GM12878 (cell line): ENCODE measurements around the gene C4B. TPM values are rescaled to one million over a fixed set of nuclear protein-coding genes. Genes with fewer than 3 reads are reported as not detected.

Source experiments
- CBFB ChIP-seq: IDR thresholded peaks from 2 replicates; pipeline ENCODE4 v1.6.1; 2016; ENCODE audit warnings: antibody characterized with exemption, low read depth
- CREM ChIP-seq: IDR thresholded peaks from 2 replicates; pipeline ENCODE4 v1.6.1; 2014; ENCODE audit warnings: antibody characterized with exemption, low read depth
- ESRRA ChIP-seq: IDR thresholded peaks from 2 replicates; pipeline ENCODE4 v1.6.1; 2012; ENCODE audit warnings: mild to moderate bottlenecking, low read length, improper control_type of control experiment
- EZH2 ChIP-seq: IDR thresholded peaks from 2 replicates; pipeline ENCODE4 v1.6.1; 2012; ENCODE audit warnings: low read depth, mild to moderate bottlenecking, control low read depth, inconsistent platforms, low read length, borderline replicate concordance; ENCODE audit not compliant: control insufficient read depth
- IKZF2 ChIP-seq, 2 experiments: fragments of 450-650 bp; IDR thresholded peaks; 2 replicates each; pipeline ENCODE4 v1.6.1; 2017; ENCODE audit warnings: mild to moderate bottlenecking in 2 of 2, moderate library complexity in 2 of 2
- KAT2A ChIP-seq: conservative IDR thresholded peaks from 2 replicates; pipeline ENCODE4 v1.6.1; 2011; ENCODE audit warnings: low read depth, low read length; ENCODE audit not compliant: control insufficient read depth
- MTA3 ChIP-seq: IDR thresholded peaks from 2 replicates; pipeline ENCODE4 v1.6.1; 2012; ENCODE audit warnings: low read length, inconsistent platforms, borderline replicate concordance
- NBN ChIP-seq: fragments of 450-650 bp; IDR thresholded peaks from 2 replicates; pipeline ENCODE4 v1.6.1; 2016
- POLR2AphosphoS2 ChIP-seq: IDR thresholded peaks from 2 replicates; pipeline ENCODE4 v1.6.1; 2011; ENCODE audit warnings: low read depth, mild to moderate bottlenecking, low read length, improper control_type of control experiment, moderate library complexity
- SMARCA5 ChIP-seq: fragments of 450-650 bp; IDR thresholded peaks from 2 replicates; pipeline ENCODE4 v1.6.1; 2017; ENCODE audit warnings: mild to moderate bottlenecking
- YY1 ChIP-seq: IDR thresholded peaks from 2 replicates; pipeline ENCODE4 v1.6.1; 2011; ENCODE audit warnings: low read depth, mild to moderate bottlenecking, low read length
- polyA plus RNA-seq, 11 experiments: library from polyadenylated mRNA; depleted of rRNA in 4 of 11; unstranded in 6 of 11; stranded (reverse) in 5 of 11; fragments of >200 nt; fragmentation: Nextera tagmentation in 4 of 11; fragmentation: Illumina TruSeq in 1 of 11; extraction: Ambion mirVana in 4 of 11; extraction: Trizol in 1 of 11; gene quantifications; 1 replicate in 1 of 11; 2 replicates in 10 of 11; pipeline versions ENCODE4 v1.2.1 to v1.2.3, GENCODE V29; 2011 to 2016; ENCODE audit warnings: inconsistent platforms in 2 of 11, missing spikeins in 2 of 11, low read depth in 1 of 11
- total RNA-seq, 4 experiments: library from RNA; depleted of rRNA in 3 of 4; stranded (reverse); fragments of >200 nt in 3 of 4; fragmentation: Illumina TruSeq in 1 of 4; extraction: Trizol in 1 of 4; gene quantifications; 2 replicates each; pipeline versions ENCODE4 v1.2.1 to v1.2.3, GENCODE V29; 2013 to 2021
- TF ChIP-seq, protein P1 (sequence below): fragments of 450-650 bp; IDR thresholded peaks from 2 replicates; pipeline ENCODE4 v1.6.1; 2016; ENCODE audit warnings: mild to moderate bottlenecking, moderate library complexity, borderline replicate concordance
- TF ChIP-seq, protein P2 (sequence below): fragments of 450-650 bp; IDR thresholded peaks from 2 replicates; pipeline ENCODE4 v1.6.1; 2017; ENCODE audit warnings: mild to moderate bottlenecking, moderate library complexity
- TF ChIP-seq, protein P3 (sequence below): fragments of 150-350 bp; IDR thresholded peaks from 2 replicates; pipeline ENCODE4 v1.6.1; 2014; ENCODE audit warnings: mild to moderate bottlenecking, low read depth, low read length
- TF ChIP-seq, protein P4 (sequence below): IDR thresholded peaks from 2 replicates; pipeline ENCODE4 v1.6.1; 2011; ENCODE audit warnings: low read depth, mild to moderate bottlenecking, low read length, moderate library complexity, borderline replicate concordance; ENCODE audit errors: extremely low read depth
- TF ChIP-seq, protein P5 (sequence below): IDR thresholded peaks from 2 replicates; pipeline ENCODE4 v1.6.1; 2011; ENCODE audit warnings: borderline replicate concordance, low read depth, mild to moderate bottlenecking, moderate library complexity, mixed read lengths, low read length; ENCODE audit not compliant: insufficient read depth; ENCODE audit errors: extremely low read length
- TF ChIP-seq, protein P6 (sequence below): fragments of 450-650 bp; IDR thresholded peaks from 2 replicates; pipeline ENCODE4 v1.6.1; 2016; ENCODE audit warnings: mild to moderate bottlenecking

C4B gene
- total and polyA plus RNA-seq, 10 of the 15 experiments (the other 5 are each of a cell fraction or from before 2014, with no cell fraction given): 0.13 to 5.6 (median 1.7) TPM; not detected in 1

DNA sequence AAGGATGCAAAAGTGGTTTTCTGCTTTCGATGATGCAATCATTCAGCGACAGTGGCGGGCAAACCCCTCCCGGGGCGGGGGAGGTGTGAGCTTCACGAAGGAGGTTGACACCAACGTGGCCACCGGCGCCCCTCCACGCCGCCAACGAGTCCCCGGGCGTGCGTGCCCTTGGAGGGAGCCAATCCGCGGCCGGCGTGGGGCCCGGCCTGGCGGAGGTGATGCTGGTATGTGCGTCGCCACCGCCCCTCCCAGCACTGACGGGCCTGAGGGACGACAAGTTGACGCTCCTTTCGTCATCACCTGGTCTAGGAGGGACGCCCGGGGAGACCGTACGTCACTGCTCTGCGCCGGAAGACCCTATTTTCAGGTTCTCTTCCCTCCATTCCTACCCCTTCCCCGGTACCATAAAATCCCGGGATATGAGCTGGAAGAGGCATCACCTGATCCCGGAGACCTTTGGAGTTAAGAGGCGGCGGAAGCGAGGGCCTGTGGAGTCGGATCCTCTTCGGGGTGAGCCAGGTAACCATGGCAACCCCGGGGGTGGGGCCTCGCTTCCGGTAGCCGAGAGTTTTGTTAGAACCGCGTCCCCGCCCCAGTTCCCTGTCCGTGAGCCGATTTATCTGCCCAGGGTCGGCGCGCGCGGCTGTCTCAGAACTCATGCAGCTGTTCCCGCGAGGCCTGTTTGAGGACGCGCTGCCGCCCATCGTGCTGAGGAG, 42.4 kb upstream of the C4B start, which contains the start of gene DXO (continued):
- TF ChIP-seq, protein P1, sequence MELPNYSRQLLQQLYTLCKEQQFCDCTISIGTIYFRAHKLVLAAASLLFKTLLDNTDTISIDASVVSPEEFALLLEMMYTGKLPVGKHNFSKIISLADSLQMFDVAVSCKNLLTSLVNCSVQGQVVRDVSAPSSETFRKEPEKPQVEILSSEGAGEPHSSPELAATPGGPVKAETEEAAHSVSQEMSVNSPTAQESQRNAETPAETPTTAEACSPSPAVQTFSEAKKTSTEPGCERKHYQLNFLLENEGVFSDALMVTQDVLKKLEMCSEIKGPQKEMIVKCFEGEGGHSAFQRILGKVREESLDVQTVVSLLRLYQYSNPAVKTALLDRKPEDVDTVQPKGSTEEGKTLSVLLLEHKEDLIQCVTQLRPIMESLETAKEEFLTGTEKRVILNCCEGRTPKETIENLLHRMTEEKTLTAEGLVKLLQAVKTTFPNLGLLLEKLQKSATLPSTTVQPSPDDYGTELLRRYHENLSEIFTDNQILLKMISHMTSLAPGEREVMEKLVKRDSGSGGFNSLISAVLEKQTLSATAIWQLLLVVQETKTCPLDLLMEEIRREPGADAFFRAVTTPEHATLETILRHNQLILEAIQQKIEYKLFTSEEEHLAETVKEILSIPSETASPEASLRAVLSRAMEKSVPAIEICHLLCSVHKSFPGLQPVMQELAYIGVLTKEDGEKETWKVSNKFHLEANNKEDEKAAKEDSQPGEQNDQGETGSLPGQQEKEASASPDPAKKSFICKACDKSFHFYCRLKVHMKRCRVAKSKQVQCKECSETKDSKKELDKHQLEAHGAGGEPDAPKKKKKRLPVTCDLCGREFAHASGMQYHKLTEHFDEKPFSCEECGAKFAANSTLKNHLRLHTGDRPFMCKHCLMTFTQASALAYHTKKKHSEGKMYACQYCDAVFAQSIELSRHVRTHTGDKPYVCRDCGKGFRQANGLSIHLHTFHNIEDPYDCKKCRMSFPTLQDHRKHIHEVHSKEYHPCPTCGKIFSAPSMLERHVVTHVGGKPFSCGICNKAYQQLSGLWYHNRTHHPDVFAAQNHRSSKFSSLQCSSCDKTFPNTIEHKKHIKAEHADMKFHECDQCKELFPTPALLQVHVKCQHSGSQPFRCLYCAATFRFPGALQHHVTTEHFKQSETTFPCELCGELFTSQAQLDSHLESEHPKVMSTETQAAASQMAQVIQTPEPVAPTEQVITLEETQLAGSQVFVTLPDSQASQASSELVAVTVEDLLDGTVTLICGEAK: peak; percentile 97
- TF ChIP-seq KAT2A (no peak), SMARCA5 (no peak), CBFB (peak; percentile 71; the same call in 1 of the 2 replicates), MTA3 (no peak), EZH2 (no peak), CREM (peak; percentile 99), POLR2AphosphoS2 (peak; percentile 11; the same call in 1 of the 2 replicates), YY1 (no peak; the same call in 1 of the 2 replicates), NBN (peak; percentile 100), IKZF2 (IDR thresholded peaks at IDR 0.05) (peak; percentile 86 to 89), ESRRA (no peak; the same call in 1 of the 2 replicates)
- TF ChIP-seq, protein P2, sequence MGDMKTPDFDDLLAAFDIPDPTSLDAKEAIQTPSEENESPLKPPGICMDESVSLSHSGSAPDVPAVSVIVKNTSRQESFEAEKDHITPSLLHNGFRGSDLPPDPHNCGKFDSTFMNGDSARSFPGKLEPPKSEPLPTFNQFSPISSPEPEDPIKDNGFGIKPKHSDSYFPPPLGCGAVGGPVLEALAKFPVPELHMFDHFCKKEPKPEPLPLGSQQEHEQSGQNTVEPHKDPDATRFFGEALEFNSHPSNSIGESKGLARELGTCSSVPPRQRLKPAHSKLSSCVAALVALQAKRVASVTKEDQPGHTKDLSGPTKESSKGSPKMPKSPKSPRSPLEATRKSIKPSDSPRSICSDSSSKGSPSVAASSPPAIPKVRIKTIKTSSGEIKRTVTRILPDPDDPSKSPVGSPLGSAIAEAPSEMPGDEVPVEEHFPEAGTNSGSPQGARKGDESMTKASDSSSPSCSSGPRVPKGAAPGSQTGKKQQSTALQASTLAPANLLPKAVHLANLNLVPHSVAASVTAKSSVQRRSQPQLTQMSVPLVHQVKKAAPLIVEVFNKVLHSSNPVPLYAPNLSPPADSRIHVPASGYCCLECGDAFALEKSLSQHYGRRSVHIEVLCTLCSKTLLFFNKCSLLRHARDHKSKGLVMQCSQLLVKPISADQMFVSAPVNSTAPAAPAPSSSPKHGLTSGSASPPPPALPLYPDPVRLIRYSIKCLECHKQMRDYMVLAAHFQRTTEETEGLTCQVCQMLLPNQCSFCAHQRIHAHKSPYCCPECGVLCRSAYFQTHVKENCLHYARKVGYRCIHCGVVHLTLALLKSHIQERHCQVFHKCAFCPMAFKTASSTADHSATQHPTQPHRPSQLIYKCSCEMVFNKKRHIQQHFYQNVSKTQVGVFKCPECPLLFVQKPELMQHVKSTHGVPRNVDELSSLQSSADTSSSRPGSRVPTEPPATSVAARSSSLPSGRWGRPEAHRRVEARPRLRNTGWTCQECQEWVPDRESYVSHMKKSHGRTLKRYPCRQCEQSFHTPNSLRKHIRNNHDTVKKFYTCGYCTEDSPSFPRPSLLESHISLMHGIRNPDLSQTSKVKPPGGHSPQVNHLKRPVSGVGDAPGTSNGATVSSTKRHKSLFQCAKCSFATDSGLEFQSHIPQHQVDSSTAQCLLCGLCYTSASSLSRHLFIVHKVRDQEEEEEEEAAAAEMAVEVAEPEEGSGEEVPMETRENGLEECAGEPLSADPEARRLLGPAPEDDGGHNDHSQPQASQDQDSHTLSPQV: no peak
- TF ChIP-seq, protein P3, sequence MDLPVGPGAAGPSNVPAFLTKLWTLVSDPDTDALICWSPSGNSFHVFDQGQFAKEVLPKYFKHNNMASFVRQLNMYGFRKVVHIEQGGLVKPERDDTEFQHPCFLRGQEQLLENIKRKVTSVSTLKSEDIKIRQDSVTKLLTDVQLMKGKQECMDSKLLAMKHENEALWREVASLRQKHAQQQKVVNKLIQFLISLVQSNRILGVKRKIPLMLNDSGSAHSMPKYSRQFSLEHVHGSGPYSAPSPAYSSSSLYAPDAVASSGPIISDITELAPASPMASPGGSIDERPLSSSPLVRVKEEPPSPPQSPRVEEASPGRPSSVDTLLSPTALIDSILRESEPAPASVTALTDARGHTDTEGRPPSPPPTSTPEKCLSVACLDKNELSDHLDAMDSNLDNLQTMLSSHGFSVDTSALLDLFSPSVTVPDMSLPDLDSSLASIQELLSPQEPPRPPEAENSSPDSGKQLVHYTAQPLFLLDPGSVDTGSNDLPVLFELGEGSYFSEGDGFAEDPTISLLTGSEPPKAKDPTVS: no peak
- TF ChIP-seq, protein P4, sequence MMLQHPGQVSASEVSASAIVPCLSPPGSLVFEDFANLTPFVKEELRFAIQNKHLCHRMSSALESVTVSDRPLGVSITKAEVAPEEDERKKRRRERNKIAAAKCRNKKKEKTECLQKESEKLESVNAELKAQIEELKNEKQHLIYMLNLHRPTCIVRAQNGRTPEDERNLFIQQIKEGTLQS: peak; percentile 89; the same call in 1 of the 2 replicates
- TF ChIP-seq, protein P5, sequence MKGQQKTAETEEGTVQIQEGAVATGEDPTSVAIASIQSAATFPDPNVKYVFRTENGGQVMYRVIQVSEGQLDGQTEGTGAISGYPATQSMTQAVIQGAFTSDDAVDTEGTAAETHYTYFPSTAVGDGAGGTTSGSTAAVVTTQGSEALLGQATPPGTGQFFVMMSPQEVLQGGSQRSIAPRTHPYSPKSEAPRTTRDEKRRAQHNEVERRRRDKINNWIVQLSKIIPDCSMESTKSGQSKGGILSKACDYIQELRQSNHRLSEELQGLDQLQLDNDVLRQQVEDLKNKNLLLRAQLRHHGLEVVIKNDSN: peak; percentile 38
- TF ChIP-seq, protein P6, sequence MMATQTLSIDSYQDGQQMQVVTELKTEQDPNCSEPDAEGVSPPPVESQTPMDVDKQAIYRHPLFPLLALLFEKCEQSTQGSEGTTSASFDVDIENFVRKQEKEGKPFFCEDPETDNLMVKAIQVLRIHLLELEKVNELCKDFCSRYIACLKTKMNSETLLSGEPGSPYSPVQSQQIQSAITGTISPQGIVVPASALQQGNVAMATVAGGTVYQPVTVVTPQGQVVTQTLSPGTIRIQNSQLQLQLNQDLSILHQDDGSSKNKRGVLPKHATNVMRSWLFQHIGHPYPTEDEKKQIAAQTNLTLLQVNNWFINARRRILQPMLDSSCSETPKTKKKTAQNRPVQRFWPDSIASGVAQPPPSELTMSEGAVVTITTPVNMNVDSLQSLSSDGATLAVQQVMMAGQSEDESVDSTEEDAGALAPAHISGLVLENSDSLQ: peak; percentile 78
